Measurements from ENCODE around the gene SYPL1. TPM values are rescaled to one million over a fixed set of nuclear protein-coding genes. Genes with fewer than 3 reads are reported as not detected.

The SYPL1 gene
- total RNA-seq, 1 experiment from 2014 or later = 98.3 TPM

GRCh38 chr7:106085015-106085414 lies 27.1 kb downstream of the SYPL1 start:
- no TSS peak for BruUV-seq (replicated peaks)
- no peaks in the 10 kb centered on the region for H3K9me3 ChIP-seq (ENCODE audit: control insufficient read depth, insufficient read depth, low read depth, low read length)
- intact Hi-C loops (cut with micrococcal nuclease; ENCODE audit: unreplicated experiment) (no loop called here), in situ Hi-C loops (cut with HindIII; ENCODE audit: low pct_unique_long_range_greater_than_20kb, low sequenced_read_pairs) (no loop called here)
- ATAC-seq (no peak), DNase-seq (ENCODE audit: low read depth, low spot score) (no peak)
- no peaks in the 10 kb centered on the region for H3K27me3 ChIP-seq (ENCODE audit: control insufficient read depth, insufficient read depth, low read length)
- H3K36me3 ChIP-seq (ENCODE audit: control insufficient read depth, insufficient read depth, low read length) = peaks cover 10% of the 10 kb centered on the region
- ChIA-PET POLR2A (no interaction called here), CTCF (no interaction called here)
- no peaks in the 10 kb centered on the region; the same call in 1 of the 2 replicates for H3K4me1 ChIP-seq (ENCODE audit: control insufficient read depth, insufficient read depth, low read length)
- no peak overlapping the region for H3K27ac ChIP-seq (ENCODE audit: low read length)
- TF ChIP-seq POLR2AphosphoS5 (IDR thresholded peaks at IDR 0.05; ENCODE audit: low read depth, low read length) (no peak), CTCF (IDR thresholded peaks at IDR 0.05) (no peak), TCF7L2 (IDR thresholded peaks at IDR 0.05; ENCODE audit: low read depth, low read length) (no peak), SIN3A (IDR thresholded peaks at IDR 0.05; ENCODE audit: borderline replicate concordance, insufficient read depth, low read depth, low read length) (no peak), REST (IDR thresholded peaks at IDR 0.05; ENCODE audit: insufficient read depth in 1 of 2, low read depth in 2 of 2, low read length in 1 of 2) (no peak)
- H3K4me3 ChIP-seq (ENCODE audit: low read depth in 2 of 2, low read length in 2 of 2) = no peak overlapping the region

- no TSS peak for BruUV-seq (replicated peaks)
- TF ChIP-seq REST (IDR thresholded peaks at IDR 0.05; ENCODE audit: insufficient read depth in 1 of 2, low read depth in 2 of 2, low read length in 1 of 2) (no peak), SIN3A (IDR thresholded peaks at IDR 0.05; ENCODE audit: borderline replicate concordance, insufficient read depth, low read depth, low read length) (no peak)
- Histone ChIP-seq H3K27ac (ENCODE audit: low read length) (no peak overlapping the region), H3K36me3 (ENCODE audit: control insufficient read depth, insufficient read depth, low read length) (0 out of 2 replicates have a peak, but pooled peaks cover under 1% of the 10 kb centered on the region), H3K4me1 (ENCODE audit: control insufficient read depth, insufficient read depth, low read length) (no peaks in the 10 kb centered on the region; the same call in 1 of the 2 replicates), H3K4me3 (ENCODE audit: low read depth in 2 of 2, low read length in 2 of 2) (no peak overlapping the region), H3K27me3 (ENCODE audit: control insufficient read depth, insufficient read depth, low read length) (no peaks in the 10 kb centered on the region), H3K9me3 (ENCODE audit: control insufficient read depth, insufficient read depth, low read depth, low read length) (no peaks in the 10 kb centered on the region)
- DNase-seq (ENCODE audit: low read depth, low spot score) (no peak), ATAC-seq (no peak)
- CTCF ChIA-PET = no interaction called here
- POLR2A ChIA-PET = interaction anchor here (0.5 kb wide), 1 partner anchor 15 kb away, joined by 6 read pairs; no protein-coding TSS in a partner anchor
- intact Hi-C loops (cut with micrococcal nuclease; ENCODE audit: unreplicated experiment) = no loop called here
- in situ Hi-C loops (cut with HindIII; ENCODE audit: low pct_unique_long_range_greater_than_20kb, low sequenced_read_pairs) = no loop called here
These were observed 28.4 kb downstream of the SYPL1 start for GRCh38 chr7:106083717-106084116.

Measured in Panc1 (cell line).